SIG-M5 (cell line): Measurements from ENCODE around the gene NIT1.

Experiments
- DNase-seq: peaks from one replicate; lab custom pipeline; 2025; lab: John Stamatoyannopoulos, UW

The NIT1 gene

GRCh38 chr1:161153682-161154337 lies 35.9 kb downstream of the NIT1 start, which contains the start of gene UFC1:
UFC1 (plus strand) TSS chr1:161153978; CDS start chr1:161153998, 20 bp downstream.
- DNase-seq = peak; percentile 63

GRCh38 chr1:161157867-161158266 lies 40.0 kb downstream of the NIT1 start:
- no peak for DNase-seq

- no peak for DNase-seq
Observed at GRCh38 chr1:161158316-161159010, 40.6 kb downstream of the NIT1 start.

GRCh38 chr1:161159087-161159912 lies 41.4 kb downstream of the NIT1 start, which contains the start of gene USP21:
USP21 (plus strand) TSS chr1:161159500; CDS start chr1:161160641, 1,141 bp downstream.
- peak; percentile 56 for DNase-seq

GRCh38 chr1:161159913-161160243 lies 42.0 kb downstream of the NIT1 start:
- no peak for DNase-seq

- DNase-seq = no peak
Observed at GRCh38 chr1:161160671-161161145, 42.8 kb downstream of the NIT1 start.

GRCh38 chr1:161161652-161162051 lies 43.7 kb downstream of the NIT1 start:
- no peak for DNase-seq

- no peak for DNase-seq
Observed at GRCh38 chr1:161162052-161162451, 44.1 kb downstream of the NIT1 start.

- DNase-seq = no peak
Observed at GRCh38 chr1:161162806-161163205, 44.9 kb downstream of the NIT1 start.

GRCh38 chr1:161163793-161164192 lies 45.9 kb downstream of the NIT1 start:
- DNase-seq = no peak

GRCh38 chr1:161164901-161165610 lies 47.2 kb downstream of the NIT1 start:
- no peak for DNase-seq

GRCh38 chr1:161165742-161166668 lies 48.1 kb downstream of the NIT1 start, which contains the start of gene PPOX:
PPOX (plus strand) TSS chr1:161166426; CDS start chr1:161166848, 422 bp downstream.
- DNase-seq = peak; percentile 97

- no peak for DNase-seq
Observed at GRCh38 chr1:161166669-161167548, 49.0 kb downstream of the NIT1 start.

- no peak for DNase-seq
Observed at GRCh38 chr1:161168906-161169305, 51.0 kb downstream of the NIT1 start.
